ENCODE results near the gene KCNJ12. TPM values are rescaled to one million over a fixed set of nuclear protein-coding genes. Genes with fewer than 3 reads are reported as not detected.
A peak's percentile ranks its signal among the peaks of the same experiment; 100 is the strongest.
"Not testable (repeated sequence)": the region's sequence is repeated elsewhere in the genome, so short reads cannot be mapped to it uniquely, and the experiment has no call there.

KCNJ12 gene
- total RNA-seq, 1 donor from 2014 or later, result 1.7 TPM

GRCh38 chr17:21348926-21349261 is 27.3 kb upstream of the KCNJ12 start:
- DNase-seq (ENCODE audit: low spot score); ATAC-seq: not testable (repeated sequence)

DNA sequence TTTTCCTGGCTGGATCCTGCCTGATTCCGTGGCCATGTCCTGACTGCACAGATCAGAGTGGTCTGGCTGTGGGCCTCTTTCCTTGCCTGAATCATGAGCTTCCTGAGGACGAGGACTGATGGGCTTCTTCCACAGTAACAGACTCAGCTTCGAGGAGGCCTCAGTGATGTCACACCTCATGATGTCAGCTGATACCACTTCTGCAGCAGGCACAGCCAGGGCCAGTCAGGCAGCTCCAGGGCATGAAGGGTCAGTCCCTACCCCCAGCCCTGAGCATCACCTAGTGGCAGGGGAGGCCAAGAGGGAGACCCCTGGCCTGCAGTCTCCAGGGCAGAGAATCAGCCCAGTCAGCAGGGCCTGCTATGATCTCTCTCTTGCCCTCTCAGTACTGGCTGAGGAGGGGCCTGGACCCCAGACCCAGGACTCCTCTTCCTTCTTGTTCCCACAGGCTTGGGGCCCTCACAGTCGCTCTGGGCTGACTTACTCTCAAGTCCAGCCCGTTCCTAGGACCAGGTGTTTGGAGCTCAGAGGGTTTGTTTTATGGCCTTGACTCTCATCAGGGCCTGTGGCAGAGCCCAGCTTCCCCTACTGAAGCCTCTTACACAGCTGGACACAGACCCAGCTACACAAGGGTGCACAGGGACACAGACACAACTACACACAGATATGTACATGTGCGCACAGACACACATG is 26.7 kb upstream of the KCNJ12 start:
- not testable (repeated sequence) for DNase-seq (ENCODE audit: low spot score); ATAC-seq

DNA sequence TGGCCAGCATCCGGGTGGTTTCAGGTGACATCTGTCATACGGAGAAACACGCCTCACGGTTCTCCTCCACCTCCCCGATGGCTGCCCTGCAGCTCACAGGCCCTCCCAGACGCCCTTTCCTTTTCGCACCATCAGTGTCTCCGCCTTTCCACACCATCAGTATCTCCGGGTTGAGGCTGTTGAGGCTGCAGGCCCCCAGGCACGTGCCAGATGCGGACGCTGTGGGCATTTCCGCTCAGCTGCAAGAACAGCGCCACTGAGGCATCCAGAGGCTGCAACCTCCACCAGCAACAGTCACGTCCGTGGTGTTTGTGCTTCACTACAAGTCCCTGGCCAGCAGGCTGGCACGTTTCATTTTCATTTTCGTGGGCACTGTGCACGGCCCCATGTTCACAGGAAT is 25.7 kb upstream of the KCNJ12 start:
- not testable (repeated sequence) for ATAC-seq; DNase-seq (ENCODE audit: low spot score)

DNA sequence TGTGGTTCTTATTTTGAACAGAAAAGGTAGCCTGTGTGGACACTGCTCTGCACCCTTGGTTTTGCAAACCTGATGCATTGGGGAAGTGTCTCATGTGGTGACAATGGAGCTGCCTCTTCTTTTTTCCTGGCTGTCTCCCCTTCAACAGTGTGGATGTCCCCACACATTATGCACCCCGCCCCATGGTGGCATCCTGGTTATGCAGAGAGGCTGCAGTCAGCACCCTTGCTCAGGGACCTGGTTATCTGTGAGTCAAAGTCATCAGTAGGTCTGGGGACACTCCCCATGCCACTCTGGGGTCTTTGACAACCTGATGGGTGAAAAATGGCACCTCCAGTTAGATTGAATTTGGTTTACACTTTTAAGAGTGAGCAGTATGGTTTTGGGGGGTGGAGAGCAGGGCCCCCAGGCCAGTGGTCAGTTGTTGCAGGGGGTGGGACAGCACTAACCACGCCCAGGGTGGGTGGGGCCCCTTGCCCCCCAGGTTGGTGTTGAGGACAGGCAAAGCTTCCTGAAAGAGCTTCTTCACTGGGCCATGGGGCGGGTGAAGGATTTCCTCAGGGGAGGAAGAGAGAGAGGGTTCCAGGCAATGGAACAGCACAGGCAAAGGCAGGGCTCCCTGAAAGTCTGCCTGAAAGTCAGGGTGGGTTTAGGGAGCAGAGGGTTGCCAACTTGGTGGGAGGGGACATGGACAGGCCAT is 24.6 kb upstream of the KCNJ12 start:
- DNase-seq (ENCODE audit: low spot score) (no peak), ATAC-seq (no peak)

- ATAC-seq, result no peak
- no peak for DNase-seq (ENCODE audit: low spot score)
Measured at GRCh38 chr17:21352221-21352980, 23.8 kb upstream of the KCNJ12 start.

- DNase-seq (ENCODE audit: low spot score), result no peak
- ATAC-seq, result no peak
Measured at GRCh38 chr17:21352981-21353265, 23.2 kb upstream of the KCNJ12 start.

GRCh38 chr17:21353326-21354010 is 22.7 kb upstream of the KCNJ12 start:
- DNase-seq (ENCODE audit: low spot score) (no peak), ATAC-seq (no peak)

DNA sequence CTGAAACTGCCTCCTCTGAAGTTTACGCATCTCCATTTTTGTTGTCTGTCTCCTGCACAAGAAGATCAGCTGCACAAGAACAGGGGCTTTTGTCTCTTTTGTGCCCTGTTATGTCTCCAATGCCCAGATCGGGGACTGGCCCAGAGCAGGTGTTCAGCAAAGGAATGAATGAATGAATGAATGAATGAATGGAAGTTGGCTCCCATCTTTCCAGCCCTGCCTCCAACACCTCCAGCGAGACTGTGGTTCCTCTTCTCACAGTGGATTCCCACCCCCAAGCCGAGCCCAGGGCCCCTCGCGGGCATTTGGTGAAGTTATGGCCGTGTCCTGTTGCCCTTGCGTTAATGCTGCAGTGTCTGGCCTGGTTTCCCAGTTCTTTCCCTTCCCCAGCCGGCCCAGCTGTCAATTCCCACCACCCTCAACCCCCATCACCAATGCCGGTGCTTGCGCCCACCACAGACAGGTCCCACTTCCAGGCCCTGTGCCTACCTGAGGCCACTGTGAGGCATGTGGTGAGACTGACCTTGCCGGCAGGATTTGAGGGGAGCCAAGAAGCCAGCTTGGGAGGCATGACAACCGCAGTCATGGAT is 21.3 kb upstream of the KCNJ12 start:
- ATAC-seq (no peak), DNase-seq (ENCODE audit: low spot score) (no peak)

DNA sequence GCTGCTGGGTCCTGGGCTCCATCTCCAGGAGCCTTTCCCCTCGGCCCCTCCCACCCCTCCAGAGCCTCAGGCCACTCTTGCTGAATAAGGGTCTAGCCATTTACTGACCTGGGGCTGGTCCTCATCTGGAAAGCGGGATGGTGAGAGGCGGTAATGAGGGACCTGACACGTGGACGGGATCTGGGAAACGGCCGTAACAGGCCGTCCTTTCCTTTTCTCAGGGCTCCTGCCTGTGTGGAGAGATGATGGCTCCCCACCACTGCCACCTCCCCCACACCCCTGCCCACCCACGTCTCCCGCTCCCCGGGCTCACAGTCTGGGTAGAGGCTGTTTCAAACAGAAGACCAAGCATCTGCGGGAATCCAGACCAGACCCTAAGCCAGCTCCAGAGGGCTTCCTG is 20.6 kb upstream of the KCNJ12 start:
- DNase-seq (ENCODE audit: low spot score) (no peak), ATAC-seq (no peak)

- DNase-seq (ENCODE audit: low spot score) (no peak), ATAC-seq (no peak)
Measured at GRCh38 chr17:21356537-21357127, 19.5 kb upstream of the KCNJ12 start.

DNA sequence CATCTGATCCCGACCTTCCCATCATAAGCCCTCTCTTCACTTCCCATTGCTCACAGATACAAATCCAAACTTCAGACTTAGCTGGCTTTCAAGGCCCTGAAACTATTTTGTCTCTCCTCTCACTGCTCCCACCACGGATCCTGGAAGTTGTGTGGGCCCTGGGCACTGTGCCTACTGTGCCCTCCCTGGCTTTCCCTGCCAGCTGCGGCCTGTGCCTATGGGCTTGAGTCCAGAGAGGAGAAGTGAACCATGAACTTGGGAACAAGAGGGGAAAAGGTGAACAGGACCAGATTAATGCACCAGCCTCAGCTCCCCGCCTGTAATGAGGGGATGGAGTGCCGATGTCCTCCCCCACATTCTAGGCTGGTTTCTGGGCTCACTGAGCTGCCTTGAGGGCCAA is 18.9 kb upstream of the KCNJ12 start:
- no peak for DNase-seq (ENCODE audit: low spot score)

GRCh38 chr17:21357696-21358656 is 18.2 kb upstream of the KCNJ12 start:
- peak; percentile 71 for ATAC-seq
- DNase-seq (ENCODE audit: low spot score), result no peak

More for the DNA sequence above, 18.9 kb upstream of the KCNJ12 start:
- no peak for ATAC-seq

DNA sequence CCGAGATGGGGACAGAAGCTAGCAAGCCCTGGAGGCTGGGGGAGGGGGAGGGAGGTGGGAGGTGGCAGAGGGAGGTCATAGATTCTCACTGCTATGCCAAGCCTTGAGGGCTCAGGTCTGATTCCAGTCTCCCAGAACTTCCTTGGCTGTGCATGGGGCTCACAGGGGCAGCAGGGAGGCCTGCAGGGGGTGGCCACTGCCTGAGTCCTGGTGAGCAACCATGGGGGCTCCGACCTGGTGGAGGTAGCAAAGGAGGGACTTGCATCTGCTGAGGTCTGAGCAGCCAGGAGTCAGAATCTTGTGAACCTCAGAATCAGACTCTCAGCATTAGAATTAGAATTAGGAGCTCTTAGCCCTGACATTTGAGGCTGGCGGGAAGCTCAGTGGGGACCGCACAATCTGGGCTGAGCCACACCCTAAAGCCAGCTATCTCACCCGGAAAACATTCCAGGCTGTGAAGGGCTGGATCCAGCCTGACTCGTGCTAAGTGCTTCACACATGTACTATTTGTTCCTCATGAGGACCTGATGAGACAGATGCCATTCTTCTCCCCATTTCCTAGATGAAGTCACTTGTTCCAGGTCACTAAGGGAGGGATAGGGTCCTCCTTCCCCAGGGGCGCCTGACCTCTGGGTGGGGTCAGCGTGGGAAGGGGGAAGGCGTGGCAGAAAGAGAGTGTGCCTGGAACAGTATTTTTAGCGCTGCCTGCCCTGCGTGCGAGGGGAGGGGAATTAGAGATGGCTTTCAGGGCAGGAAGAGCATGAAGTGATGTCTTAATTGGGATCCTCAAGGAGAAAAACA is 17.3 kb upstream of the KCNJ12 start:
- ATAC-seq (peak; percentile 13), DNase-seq (ENCODE audit: low spot score) (no peak)

- ATAC-seq (no peak), DNase-seq (ENCODE audit: low spot score) (no peak)
Measured at GRCh38 chr17:21359483-21359840, 16.7 kb upstream of the KCNJ12 start.

DNA sequence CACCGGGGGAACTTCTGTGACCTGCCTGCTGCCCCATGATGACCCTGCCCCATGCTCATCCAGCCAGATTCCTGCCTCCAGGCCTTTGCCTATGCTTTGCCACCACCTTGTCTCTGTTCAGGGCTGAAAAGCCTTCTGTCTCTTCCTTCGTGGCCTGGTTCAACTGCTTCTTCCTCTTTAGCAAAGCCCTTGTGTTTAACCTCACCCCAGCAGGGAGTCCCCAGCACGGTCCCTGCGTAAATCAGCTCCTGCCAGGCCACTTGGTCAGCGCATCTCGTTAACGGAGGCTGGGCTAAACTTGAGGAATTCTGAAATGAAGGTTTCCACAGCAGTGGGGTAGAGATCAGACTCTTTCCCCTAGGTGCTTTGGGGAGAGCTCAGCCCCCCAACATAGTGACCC is 16.1 kb upstream of the KCNJ12 start:
- no peak for ATAC-seq
- DNase-seq (ENCODE audit: low spot score), result no peak

GRCh38 chr17:21361020-21361809 is 14.9 kb upstream of the KCNJ12 start:
- DNase-seq (ENCODE audit: low spot score) (no peak), ATAC-seq (no peak)

GRCh38 chr17:21362331-21362931 is 13.7 kb upstream of the KCNJ12 start:
- ATAC-seq, result no peak
- DNase-seq (ENCODE audit: low spot score), result no peak
